ENCODE results near the gene SLC37A2.

The SLC37A2 gene

GRCh38 chr11:125080531-125080911 is 17.4 kb downstream of the SLC37A2 start:
- Histone ChIP-seq H3K79me1 (ENCODE audit: low read depth, low read length) (no peaks in the 10 kb centered on the region), H3K9me3 (replicated peaks in 1 of 2; ENCODE audit: control insufficient read depth in 2 of 2, insufficient read depth in 1 of 2, low read depth in 1 of 2, low read length in 2 of 2) (peaks cover 0 to 2% of the 10 kb centered on the region in 2 donors), H2AFZ (ENCODE audit: low read length) (no peak overlapping the region)

GRCh38 chr11:125081098-125081798 is 18.1 kb downstream of the SLC37A2 start:
- Histone ChIP-seq H3K23ac (ENCODE audit: low read depth, low read length, poor library complexity) (peak overlapping the region; percentile 49), H3K9me3 (replicated peaks in 1 of 2; ENCODE audit: control insufficient read depth in 2 of 2, insufficient read depth in 1 of 2, low read depth in 1 of 2, low read length in 2 of 2) (peaks cover 0 to 2% of the 10 kb centered on the region in 2 donors), H3K27ac (replicated peaks; ENCODE audit: low read length) (no peak overlapping the region), H3K4me1 (ENCODE audit: control insufficient read depth in 2 of 2, insufficient read depth in 1 of 2, low read depth in 1 of 2, low read length in 2 of 2) (peaks cover 5 to 10% of the 10 kb centered on the region in 2 donors), H3K27me3 (ENCODE audit: control insufficient read depth in 3 of 3, insufficient read depth in 3 of 3, low read depth in 1 of 3, low read length in 3 of 3) (no peaks in the 10 kb centered on the region), H3K79me1 (ENCODE audit: low read depth, low read length) (no peaks in the 10 kb centered on the region), H3K4ac (ENCODE audit: low read length) (no peak overlapping the region), H3K9ac (ENCODE audit: low read depth, low read length, poor library complexity) (no peak overlapping the region), H2BK12ac (ENCODE audit: low read length) (peak overlapping the region; percentile 68), H2AFZ (ENCODE audit: low read length) (no peak overlapping the region), H2BK15ac (ENCODE audit: low read length) (no peak overlapping the region), H2BK120ac (ENCODE audit: low read depth, low read length) (no peak overlapping the region), H3K4me2 (ENCODE audit: insufficient read depth, low read length, poor library complexity, severe bottlenecking) (no peak overlapping the region), H2BK5ac (ENCODE audit: low read length) (no peak overlapping the region), H3K14ac (ENCODE audit: low read length) (no peak overlapping the region), H3K36me3 (replicated peaks in 1 of 2; ENCODE audit: control insufficient read depth in 2 of 2, insufficient read depth in 2 of 2, low read length in 2 of 2) (peaks cover 0 to 2% of the 10 kb centered on the region in 2 donors), H4K8ac (ENCODE audit: low read depth, low read length) (no peak overlapping the region), H3K4me3 (ENCODE audit: low read length in 2 of 2) (peak overlapping the region in 1 of 2 donors; percentile 45), H4K91ac (ENCODE audit: low read depth, low read length, poor library complexity) (no peak overlapping the region), H2AK5ac (ENCODE audit: low read depth, low read length) (peak overlapping the region; percentile 63), H3K18ac (ENCODE audit: low read length) (peak overlapping the region; percentile 56)
- no peak for DNase-seq (ENCODE audit: low spot score)
- WGBS, 2 donors (ENCODE audit: extremely low coverage in 2 of 2, insufficient read length in 2 of 2, insufficient replicate concordance in 1 of 2), result no CpG with 5 or more reads among the region's 14 CpGs

More at GRCh38 chr11:125080531-125080911, 17.4 kb downstream of the SLC37A2 start:
- no peak overlapping the region for H3K4ac ChIP-seq (ENCODE audit: low read length)
- H2BK12ac ChIP-seq (ENCODE audit: low read length), result no peak overlapping the region
- no peak overlapping the region for H2BK15ac ChIP-seq (ENCODE audit: low read length)
- H3K23ac ChIP-seq (ENCODE audit: low read depth, low read length, poor library complexity), result peak overlapping the region; percentile 46
- H3K27ac ChIP-seq (replicated peaks; ENCODE audit: low read length), result no peak overlapping the region
- no peak overlapping the region for H3K4me2 ChIP-seq (ENCODE audit: insufficient read depth, low read length, poor library complexity, severe bottlenecking)
- WGBS, 2 donors (ENCODE audit: extremely low coverage in 2 of 2, insufficient read length in 2 of 2, insufficient replicate concordance in 1 of 2), result no CpG with 5 or more reads among the region's 12 CpGs
- no peaks in the 10 kb centered on the region for H3K36me3 ChIP-seq (replicated peaks in 1 of 2; ENCODE audit: control insufficient read depth in 2 of 2, insufficient read depth in 2 of 2, low read length in 2 of 2)
- no peak overlapping the region for H3K14ac ChIP-seq (ENCODE audit: low read length)
- no peak overlapping the region for H3K4me3 ChIP-seq (ENCODE audit: low read length in 2 of 2)
- no peak overlapping the region for H2BK120ac ChIP-seq (ENCODE audit: low read depth, low read length)
- no peak overlapping the region for H2AK5ac ChIP-seq (ENCODE audit: low read depth, low read length)
- no peak overlapping the region for H3K18ac ChIP-seq (ENCODE audit: low read length)
- H4K8ac ChIP-seq (ENCODE audit: low read depth, low read length), result no peak overlapping the region
- H3K27me3 ChIP-seq (ENCODE audit: control insufficient read depth in 3 of 3, insufficient read depth in 3 of 3, low read depth in 1 of 3, low read length in 3 of 3), result no peaks in the 10 kb centered on the region
- no peak for DNase-seq (ENCODE audit: low spot score)
- H4K91ac ChIP-seq (ENCODE audit: low read depth, low read length, poor library complexity), result no peak overlapping the region
- H3K9ac ChIP-seq (ENCODE audit: low read depth, low read length, poor library complexity), result no peak overlapping the region
- H3K4me1 ChIP-seq (ENCODE audit: control insufficient read depth in 2 of 2, insufficient read depth in 1 of 2, low read depth in 1 of 2, low read length in 2 of 2), result peaks cover 5 to 12% of the 10 kb centered on the region in 2 donors
- no peak overlapping the region for H2BK5ac ChIP-seq (ENCODE audit: low read length)

GRCh38 chr11:125082040-125082439 is 18.9 kb downstream of the SLC37A2 start:
- no peak overlapping the region for H3K14ac ChIP-seq (ENCODE audit: low read length)
- H3K79me1 ChIP-seq (ENCODE audit: low read depth, low read length), result no peaks in the 10 kb centered on the region
- H2BK15ac ChIP-seq (ENCODE audit: low read length), result no peak overlapping the region
- no peak overlapping the region for H2BK120ac ChIP-seq (ENCODE audit: low read depth, low read length)
- no peak overlapping the region for H3K4me3 ChIP-seq (ENCODE audit: low read length in 2 of 2)
- H3K27me3 ChIP-seq (ENCODE audit: control insufficient read depth in 3 of 3, insufficient read depth in 3 of 3, low read depth in 1 of 3, low read length in 3 of 3), result no peaks in the 10 kb centered on the region
- no peak overlapping the region for H3K18ac ChIP-seq (ENCODE audit: low read length)
- no peak overlapping the region for H2AK5ac ChIP-seq (ENCODE audit: low read depth, low read length)
- H3K9ac ChIP-seq (ENCODE audit: low read depth, low read length, poor library complexity), result no peak overlapping the region
- H3K4me2 ChIP-seq (ENCODE audit: insufficient read depth, low read length, poor library complexity, severe bottlenecking), result no peak overlapping the region
- H3K9me3 ChIP-seq (replicated peaks in 1 of 2; ENCODE audit: control insufficient read depth in 2 of 2, insufficient read depth in 1 of 2, low read depth in 1 of 2, low read length in 2 of 2), result peaks cover 0 to 2% of the 10 kb centered on the region in 2 donors
- WGBS, 2 donors (ENCODE audit: extremely low coverage in 2 of 2, insufficient read length in 2 of 2, insufficient replicate concordance in 1 of 2), result no CpG with 5 or more reads among the region's 5 CpGs
- H3K27ac ChIP-seq (replicated peaks; ENCODE audit: low read length), result no peak overlapping the region
- H2AFZ ChIP-seq (ENCODE audit: low read length), result no peak overlapping the region
- no peak for DNase-seq (ENCODE audit: low spot score)
- peaks cover 0 to 2% of the 10 kb centered on the region in 2 donors for H3K36me3 ChIP-seq (replicated peaks in 1 of 2; ENCODE audit: control insufficient read depth in 2 of 2, insufficient read depth in 2 of 2, low read length in 2 of 2)
- no peak overlapping the region for H2BK5ac ChIP-seq (ENCODE audit: low read length)
- no peak overlapping the region for H4K91ac ChIP-seq (ENCODE audit: low read depth, low read length, poor library complexity)
- H2BK12ac ChIP-seq (ENCODE audit: low read length), result no peak overlapping the region
- no peak overlapping the region for H4K8ac ChIP-seq (ENCODE audit: low read depth, low read length)
- H3K4me1 ChIP-seq (ENCODE audit: control insufficient read depth in 2 of 2, insufficient read depth in 1 of 2, low read depth in 1 of 2, low read length in 2 of 2), result peaks cover 5 to 8% of the 10 kb centered on the region in 2 donors
- H3K4ac ChIP-seq (ENCODE audit: low read length), result no peak overlapping the region
- H3K23ac ChIP-seq (ENCODE audit: low read depth, low read length, poor library complexity), result no peak overlapping the region

- no peak overlapping the region for H3K23ac ChIP-seq (ENCODE audit: low read depth, low read length, poor library complexity)
- no peak overlapping the region for H2BK120ac ChIP-seq (ENCODE audit: low read depth, low read length)
- H3K79me1 ChIP-seq (ENCODE audit: low read depth, low read length), result no peaks in the 10 kb centered on the region
- peaks cover 5 to 8% of the 10 kb centered on the region in 2 donors for H3K4me1 ChIP-seq (ENCODE audit: control insufficient read depth in 2 of 2, insufficient read depth in 1 of 2, low read depth in 1 of 2, low read length in 2 of 2)
- H3K4ac ChIP-seq (ENCODE audit: low read length), result no peak overlapping the region
- no peaks in the 10 kb centered on the region for H3K27me3 ChIP-seq (ENCODE audit: control insufficient read depth in 3 of 3, insufficient read depth in 3 of 3, low read depth in 1 of 3, low read length in 3 of 3)
- H2BK15ac ChIP-seq (ENCODE audit: low read length), result no peak overlapping the region
- H3K36me3 ChIP-seq (replicated peaks in 1 of 2; ENCODE audit: control insufficient read depth in 2 of 2, insufficient read depth in 2 of 2, low read length in 2 of 2), result peaks cover 0 to 2% of the 10 kb centered on the region in 2 donors
- no peak overlapping the region for H3K4me3 ChIP-seq (ENCODE audit: low read length in 2 of 2)
- H3K4me2 ChIP-seq (ENCODE audit: insufficient read depth, low read length, poor library complexity, severe bottlenecking), result no peak overlapping the region
- no peak overlapping the region for H3K14ac ChIP-seq (ENCODE audit: low read length)
- no peak overlapping the region for H3K27ac ChIP-seq (replicated peaks; ENCODE audit: low read length)
- H2BK5ac ChIP-seq (ENCODE audit: low read length), result peak overlapping the region; percentile 40
- peak overlapping the region; percentile 45 for H2AFZ ChIP-seq (ENCODE audit: low read length)
- no peak overlapping the region for H2BK12ac ChIP-seq (ENCODE audit: low read length)
- peak overlapping the region; percentile 73 for H3K18ac ChIP-seq (ENCODE audit: low read length)
- no peak overlapping the region for H4K91ac ChIP-seq (ENCODE audit: low read depth, low read length, poor library complexity)
- no peak overlapping the region for H3K9ac ChIP-seq (ENCODE audit: low read depth, low read length, poor library complexity)
- no peak overlapping the region for H2AK5ac ChIP-seq (ENCODE audit: low read depth, low read length)
- peaks cover 0 to 2% of the 10 kb centered on the region in 2 donors for H3K9me3 ChIP-seq (replicated peaks in 1 of 2; ENCODE audit: control insufficient read depth in 2 of 2, insufficient read depth in 1 of 2, low read depth in 1 of 2, low read length in 2 of 2)
- DNase-seq (ENCODE audit: low spot score), result no peak
- no CpG with 5 or more reads among the region's 10 CpGs for WGBS, 2 donors (ENCODE audit: extremely low coverage in 2 of 2, insufficient read length in 2 of 2, insufficient replicate concordance in 1 of 2)
- H4K8ac ChIP-seq (ENCODE audit: low read depth, low read length), result no peak overlapping the region
These were observed 19.7 kb downstream of the SLC37A2 start for GRCh38 chr11:125082611-125083311.
